Body of pancreas (tissue), 4 donors: Measurements from ENCODE around the gene HDAC7. TPM values are rescaled to one million over a fixed set of nuclear protein-coding genes. Genes with fewer than 3 reads are reported as not detected.

Experiments used
- ATAC-seq: fragments of 150-250 bp; one replicate; pipeline ENCODE4 v1.9.1; 2016
- DNase-seq, 4 donors: peaks; one replicate each; pipeline ENCODE4 v3.0.0-alpha.2; 2019
- H3K27ac ChIP-seq, 4 donors: fragments of 200-600 bp; sonication (generic); 1 replicate in 3 of 4; 2 replicates in 1 of 4; pipeline versions ENCODE4 v1.5.1 to v1.6.1; 2016 to 2019; ENCODE audit warnings: mild to moderate bottlenecking in 1 of 4, mixed read lengths in 1 of 4, moderate library complexity in 1 of 4
- H3K27me3 ChIP-seq, 2 donors: fragments of 200-600 bp; sonication (generic); one replicate each; pipeline ENCODE4 v1.6.0; 2016; ENCODE audit warnings: mild to moderate bottlenecking in 1 of 2
- H3K36me3 ChIP-seq, 2 donors: fragments of 200-600 bp; sonication (generic); replicated peaks in 1 of 2; 2 replicates each; pipeline ENCODE4 v1.5.1; 2016; ENCODE audit warnings: low read depth in 2 of 2; ENCODE audit not compliant: insufficient read depth in 1 of 2
- H3K4me1 ChIP-seq: fragments of 200-600 bp; sonication (generic); one replicate; pipeline ENCODE4 v1.6.0; 2016
- H3K4me3 ChIP-seq, 2 donors: fragments of 200-600 bp; sonication (generic); 1 replicate in 1 of 2; 2 replicates in 1 of 2; pipeline ENCODE4 v1.5.1; 2016 to 2019
- H3K9me3 ChIP-seq, 3 donors: fragments of 200-600 bp; sonication (generic); 1 replicate in 2 of 3; 2 replicates in 1 of 3; pipeline ENCODE4 v1.5.1; 2016
- CTCF ChIP-seq, 7 experiments: fragments of 450-650 bp in 4 of 7; fragments of 200-600 bp in 3 of 7; sonication (generic) in 3 of 7; IDR thresholded peaks; one replicate each; pipeline ENCODE4 v1.5.1; 2016 to 2019; ENCODE audit warnings: antibody characterized with exemption in 7 of 7
- POLR2A ChIP-seq, 3 donors: fragments of 450-650 bp; IDR thresholded peaks; one replicate each; pipeline ENCODE4 v1.6.1; 2016; ENCODE audit warnings: antibody characterized with exemption in 3 of 3, mild to moderate bottlenecking in 2 of 3
- WGBS, 2 donors: methylation state at CpG; one replicate each; pipeline ENCODE4 v1.1.5; 2017; 5-methylcytosine and 5-hydroxymethylcytosine counted together
- intact Hi-C: fragments of 100-400 bp; cut with DNase I; formaldehyde crosslinking; loops from one replicate; pipeline ENCODE4 v1.15.1; 2023
- total RNA-seq, 2 donors: library from RNA; depleted of rRNA; stranded (reverse); fragments of >200 nt; gene quantifications; one replicate each; pipeline ENCODE4 v1.1.0, GENCODE V29; 2016

The HDAC7 gene
- total RNA-seq, 2 donors from 2014 or later: 26.2 to 26.7 TPM

GRCh38 chr12:47800582-47800981 lies 19.1 kb downstream of the HDAC7 start:
- intact Hi-C loops: no loop called here

DNA sequence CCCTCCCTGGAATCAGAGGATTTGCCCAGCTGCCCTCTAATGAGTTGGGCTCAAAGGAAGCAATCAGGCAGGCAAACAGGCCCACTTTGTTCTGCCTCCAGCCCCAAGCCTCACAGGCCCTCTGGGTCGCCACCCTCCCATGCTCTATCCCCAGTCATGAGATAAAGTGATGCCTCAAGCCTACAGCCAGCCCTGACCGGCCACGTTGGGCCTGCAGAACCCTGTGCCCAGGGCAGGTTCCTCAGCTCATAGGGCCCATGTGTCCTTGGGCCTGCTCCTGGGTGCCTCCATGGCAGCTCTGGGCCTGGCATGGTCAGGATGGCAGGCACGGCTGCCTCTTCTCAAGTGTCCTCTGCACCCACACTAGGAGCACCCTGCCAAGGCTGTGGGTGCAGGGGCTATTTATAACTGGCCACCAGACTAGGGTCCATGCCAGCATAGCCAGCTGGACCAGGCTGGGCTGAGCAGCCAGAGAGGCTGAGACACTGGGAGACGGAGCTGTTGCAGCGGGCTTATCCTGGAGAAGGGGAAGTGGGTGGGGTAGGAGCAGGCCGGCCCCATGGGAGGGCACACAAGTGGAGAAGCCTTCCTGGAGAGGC lies 20.2 kb downstream of the HDAC7 start:
- no peaks in the 10 kb centered on the region for H3K36me3 ChIP-seq
- H3K27ac ChIP-seq: no peak overlapping the region
- WGBS, 2 donors: 79 to 88% methylated on average over 3 to 6 of the region's 7 CpGs
- DNase-seq (no peak), ATAC-seq (no peak)
- intact Hi-C loops: loop anchor here (5.0 kb wide), 1 partner anchor 43 kb away; no protein-coding TSS in a partner anchor
- H3K27me3 ChIP-seq: no peaks in the 10 kb centered on the region
- no peak overlapping the region for H3K4me3 ChIP-seq
- H3K4me1 ChIP-seq: peaks cover 52% of the 10 kb centered on the region
- H3K9me3 ChIP-seq: no peaks in the 10 kb centered on the region
- TF ChIP-seq POLR2A (IDR thresholded peaks at IDR 0.05) (no peak), CTCF (IDR thresholded peaks at IDR 0.05) (no peak)

More at GRCh38 chr12:47800582-47800981, 19.1 kb downstream of the HDAC7 start:
- no peak for DNase-seq
- no peak overlapping the region for H3K4me3 ChIP-seq
- no peaks in the 10 kb centered on the region for H3K27me3 ChIP-seq
- no peaks in the 10 kb centered on the region for H3K36me3 ChIP-seq
- WGBS, 2 donors: 80 to 86% methylated on average over 7 of the region's 7 CpGs
- H3K9me3 ChIP-seq: no peaks in the 10 kb centered on the region
- ATAC-seq: no peak
- TF ChIP-seq POLR2A (IDR thresholded peaks at IDR 0.05) (no peak), CTCF (IDR thresholded peaks at IDR 0.05) (no peak)
- H3K27ac ChIP-seq: peak overlapping the region in 3 of 4 donors; percentile 17 to 80 (median 75)
- H3K4me1 ChIP-seq: peaks cover 63% of the 10 kb centered on the region

DNA sequence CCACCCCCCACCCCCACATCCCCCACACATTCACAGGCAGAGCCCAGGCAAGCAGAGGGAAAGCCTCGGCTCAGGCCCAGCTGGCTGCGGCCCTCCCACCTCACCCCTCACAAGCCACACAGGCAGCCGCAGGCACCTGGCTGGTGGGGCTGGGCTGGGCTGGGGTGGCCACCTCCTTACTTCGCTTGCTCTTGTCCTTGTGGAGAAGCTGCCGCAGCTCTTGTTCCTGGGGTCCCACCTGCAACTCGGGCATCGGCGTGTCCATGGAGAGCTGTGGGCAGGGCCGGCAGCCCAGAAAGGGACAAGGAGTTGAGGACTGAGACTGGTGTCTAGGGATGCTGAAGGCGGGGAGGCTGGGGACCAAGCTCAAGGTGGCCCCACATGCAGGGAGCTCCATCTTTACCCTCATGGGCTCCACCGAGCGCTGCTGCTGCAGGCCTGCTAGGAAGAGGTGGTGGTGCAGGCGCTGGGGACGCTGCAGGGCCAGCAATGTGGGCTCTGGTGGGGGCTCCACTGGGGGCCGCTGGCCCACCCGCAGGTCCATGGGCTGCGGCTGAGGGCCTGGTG lies 21.2 kb downstream of the HDAC7 start:
- DNase-seq: no peak

GRCh38 chr12:47797441-47797840 lies 22.3 kb downstream of the HDAC7 start:
- intact Hi-C loops: loop anchor here (5.0 kb wide), 1 partner anchor 45 kb away; no protein-coding TSS in a partner anchor
- H3K27ac ChIP-seq: no peak overlapping the region
- H3K9me3 ChIP-seq: no peaks in the 10 kb centered on the region
- peaks cover 32% of the 10 kb centered on the region for H3K4me1 ChIP-seq
- ATAC-seq (no peak), DNase-seq (no peak)
- 79 to 90% methylated on average over 4 to 10 of the region's 10 CpGs for WGBS, 2 donors
- peak in 3 of 7 experiments; percentile 23 to 35 (median 26) for TF ChIP-seq CTCF (IDR thresholded peaks at IDR 0.05)
- TF ChIP-seq POLR2A (IDR thresholded peaks at IDR 0.05): no peak
- no peaks in the 10 kb centered on the region for H3K27me3 ChIP-seq
- H3K4me3 ChIP-seq: no peak overlapping the region
- peaks cover 0 to 2% of the 10 kb centered on the region in 2 donors for H3K36me3 ChIP-seq

More for the DNA sequence above, 21.2 kb downstream of the HDAC7 start:
- intact Hi-C loops: loop anchor here (5.0 kb wide), 1 partner anchor 44 kb away; no protein-coding TSS in a partner anchor
- no peaks in the 10 kb centered on the region for H3K9me3 ChIP-seq
- TF ChIP-seq POLR2A (IDR thresholded peaks at IDR 0.05) (no peak), CTCF (IDR thresholded peaks at IDR 0.05) (no peak)
- H3K4me3 ChIP-seq: no peak overlapping the region
- H3K27me3 ChIP-seq: no peaks in the 10 kb centered on the region
- H3K36me3 ChIP-seq: peaks cover 0 to 2% of the 10 kb centered on the region in 2 donors
- H3K4me1 ChIP-seq: peaks cover 42% of the 10 kb centered on the region
- 57 to 92% methylated on average over 1 to 17 of the region's 17 CpGs for WGBS, 2 donors
- H3K27ac ChIP-seq: no peak overlapping the region
- ATAC-seq: no peak
